Measurements from ENCODE around the gene TGM4. TPM values are rescaled to one million over a fixed set of nuclear protein-coding genes. Genes with fewer than 3 reads are reported as not detected.

Gene TGM4
- total and polyA plus RNA-seq, 3 donors from 2014 or later, result 0.68 to 1.4 (median 1.1) TPM

GRCh38 chr3:44832965-44833364 lies 41.4 kb upstream of the TGM4 start:
- Histone ChIP-seq H3K36me3 (ENCODE audit: low read depth, missing control alignments) (no peaks in the 10 kb centered on the region), H3K4me3 (no peak overlapping the region), H3K4me1 (no peaks in the 10 kb centered on the region), H3K9me3 (no peaks in the 10 kb centered on the region), H3K27ac (no peak overlapping the region), H3K27me3 (no peaks in the 10 kb centered on the region)
- 40 to 49% methylated on average over 2 of the region's 2 CpGs for WGBS, 2 donors
- no peak for DNase-seq
- TF ChIP-seq POLR2A (IDR thresholded peaks at IDR 0.05) (no peak), CTCF (IDR thresholded peaks at IDR 0.05) (no peak)
- intact Hi-C loops (cut with DNase I; ENCODE audit: low total_unique reads), result no loop called here

DNA sequence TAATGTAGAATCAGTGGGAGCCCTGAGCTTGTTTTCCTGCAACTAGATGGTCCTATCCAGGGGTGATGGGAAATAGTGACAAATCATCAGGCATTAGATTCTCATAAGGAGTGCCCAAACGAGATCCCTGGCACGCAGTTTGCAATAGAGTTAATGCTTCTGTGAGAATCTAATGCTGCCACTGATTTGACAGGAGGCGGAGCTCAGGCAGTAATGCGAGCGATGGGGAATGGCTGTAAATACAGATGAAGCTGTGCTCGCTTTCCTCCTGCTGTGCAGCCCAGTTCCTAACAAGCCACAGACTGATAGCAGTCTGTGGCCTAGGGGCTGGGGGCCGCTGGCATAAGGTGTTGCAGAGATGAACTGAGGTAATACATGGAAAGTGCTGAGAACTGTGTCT lies 41.0 kb upstream of the TGM4 start:
- Histone ChIP-seq H3K36me3 (ENCODE audit: low read depth, missing control alignments) (no peaks in the 10 kb centered on the region), H3K9me3 (no peaks in the 10 kb centered on the region), H3K27me3 (no peaks in the 10 kb centered on the region), H3K27ac (no peak overlapping the region), H3K4me3 (no peak overlapping the region), H3K4me1 (no peaks in the 10 kb centered on the region)
- intact Hi-C loops (cut with DNase I; ENCODE audit: low total_unique reads), result no loop called here
- TF ChIP-seq CTCF (IDR thresholded peaks at IDR 0.05), result no peak
- no peak for TF ChIP-seq POLR2A (IDR thresholded peaks at IDR 0.05)
- whole genome bisulfite sequencing, 2 donors, result 77 to 86% methylated on average over 7 of the region's 7 CpGs
- no peak for DNase-seq

DNA sequence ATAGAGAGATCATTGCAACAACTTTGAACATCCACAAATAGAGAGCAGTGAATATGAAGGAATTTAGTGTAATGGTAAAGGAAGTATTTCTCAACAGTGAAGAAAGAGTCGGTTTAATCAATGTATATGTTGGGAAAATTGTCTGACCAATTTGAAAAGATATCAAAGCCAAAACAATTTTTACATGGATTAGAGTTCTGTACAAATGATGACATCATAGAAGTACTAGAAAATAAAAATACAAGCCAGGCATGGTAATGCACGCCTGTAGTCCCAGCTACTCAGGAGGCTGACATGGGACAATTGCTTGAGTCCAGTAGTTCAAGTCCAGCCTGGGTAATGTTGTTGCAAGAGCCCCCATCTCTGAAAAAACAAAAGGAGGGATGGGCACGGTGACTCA lies 38.7 kb upstream of the TGM4 start:
- H3K4me3 ChIP-seq, result no peak overlapping the region
- H3K36me3 ChIP-seq (ENCODE audit: low read depth, missing control alignments), result no peaks in the 10 kb centered on the region
- no peaks in the 10 kb centered on the region for H3K27me3 ChIP-seq
- no peak for DNase-seq
- H3K4me1 ChIP-seq, result no peaks in the 10 kb centered on the region
- no peaks in the 10 kb centered on the region for H3K9me3 ChIP-seq
- WGBS, 2 donors, result 92 to 98% methylated on average over 3 of the region's 3 CpGs
- intact Hi-C loops (cut with DNase I; ENCODE audit: low total_unique reads), result no loop called here
- no peak for TF ChIP-seq CTCF (IDR thresholded peaks at IDR 0.05)
- no peak for TF ChIP-seq POLR2A (IDR thresholded peaks at IDR 0.05)
- no peak overlapping the region for H3K27ac ChIP-seq

GRCh38 chr3:44842376-44842775 lies 32.0 kb upstream of the TGM4 start:
- Histone ChIP-seq H3K27me3 (no peaks in the 10 kb centered on the region), H3K27ac (no peak overlapping the region), H3K4me3 (no peak overlapping the region), H3K9me3 (no peaks in the 10 kb centered on the region), H3K4me1 (peaks cover 4% of the 10 kb centered on the region), H3K36me3 (ENCODE audit: low read depth, missing control alignments) (no peaks in the 10 kb centered on the region)
- intact Hi-C loops (cut with DNase I; ENCODE audit: low total_unique reads), result no loop called here
- 65 to 73% methylated on average over 2 of the region's 2 CpGs for WGBS, 2 donors
- DNase-seq, result no peak
- TF ChIP-seq CTCF (IDR thresholded peaks at IDR 0.05), result no peak
- TF ChIP-seq POLR2A (IDR thresholded peaks at IDR 0.05), result no peak

Measured in testis (tissue), 3 donors.